WI38 (cell line): ENCODE measurements around the gene LAMB4.

ENCODE experiments used
- H3K4me3 ChIP-seq: 2 replicates; pipeline ENCODE4 v1.5.1; 2011; ENCODE audit warnings: low read depth, mild to moderate bottlenecking, control low read depth, low read length
- CTCF ChIP-seq: IDR thresholded peaks from 2 replicates; pipeline ENCODE4 v1.5.1; 2012; ENCODE audit warnings: low read depth, mild to moderate bottlenecking, control low read depth, low read length

The LAMB4 gene

GRCh38 chr7:108028111-108028510, 102.0 kb downstream of the LAMB4 start:
- no peak for TF ChIP-seq CTCF
- no peak overlapping the region for H3K4me3 ChIP-seq

DNA sequence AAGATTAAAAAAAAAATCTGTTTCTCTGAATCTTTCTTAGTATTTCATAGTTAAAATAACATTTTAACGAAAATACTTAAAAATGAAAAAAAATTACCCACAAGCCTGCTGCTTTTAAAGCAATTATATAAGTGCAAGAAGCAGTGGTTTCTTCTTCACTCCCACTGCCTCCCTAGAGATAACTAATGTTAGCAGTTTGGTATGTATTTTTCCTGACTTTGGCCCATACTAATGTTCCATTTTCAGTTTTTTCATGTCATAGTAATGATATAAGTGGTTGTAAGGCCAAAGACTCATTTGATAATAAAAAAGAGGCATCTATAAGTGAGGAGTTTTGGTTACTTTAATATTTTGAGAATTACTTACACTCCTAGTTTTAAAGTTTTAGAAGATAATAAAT, 102.9 kb downstream of the LAMB4 start:
- H3K4me3 ChIP-seq: no peak overlapping the region
- TF ChIP-seq CTCF: no peak

DNA sequence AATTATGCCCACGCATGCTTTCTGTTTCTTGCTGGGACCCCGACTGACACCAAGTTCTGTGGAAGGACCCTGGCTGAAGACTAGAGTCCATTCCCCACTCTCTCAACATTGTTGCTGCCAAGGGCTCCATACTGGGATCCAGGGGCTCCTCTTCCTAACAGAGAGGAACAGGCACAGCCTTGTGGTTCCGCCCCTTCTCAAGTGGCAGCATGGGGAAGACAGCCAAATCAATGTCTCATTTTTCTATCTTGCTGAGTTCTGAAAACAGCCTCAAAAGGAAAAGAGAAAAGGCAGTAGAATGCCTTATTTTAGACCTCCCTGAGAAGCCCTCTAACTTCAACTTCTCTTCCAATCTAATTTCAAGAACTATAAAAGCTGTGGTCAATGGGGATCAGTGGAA, 103.5 kb downstream of the LAMB4 start:
- TF ChIP-seq CTCF: no peak
- H3K4me3 ChIP-seq: no peak overlapping the region

DNA sequence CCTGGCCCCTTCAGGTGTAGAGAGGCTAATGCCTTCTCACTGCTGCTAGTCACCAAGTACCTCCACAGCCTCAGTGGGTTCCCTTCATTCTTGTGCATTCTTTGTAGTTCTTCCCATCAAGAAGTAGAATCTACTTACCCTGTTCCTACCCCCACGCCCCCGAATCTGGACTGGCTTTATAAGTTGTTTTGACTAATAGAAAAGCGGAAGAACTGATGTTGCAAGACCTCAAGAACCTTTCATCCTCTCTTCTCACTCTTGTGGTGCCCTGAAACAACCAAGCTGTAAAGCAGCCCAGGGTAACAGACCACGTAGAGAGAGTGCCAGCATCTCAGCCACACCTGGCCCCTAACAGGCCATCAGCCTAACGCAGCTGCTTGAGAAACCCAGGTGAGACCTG, 104.0 kb downstream of the LAMB4 start:
- TF ChIP-seq CTCF: no peak
- no peak overlapping the region for H3K4me3 ChIP-seq

GRCh38 chr7:108024538-108024937, 105.6 kb downstream of the LAMB4 start:
- TF ChIP-seq CTCF: no peak
- no peak overlapping the region for H3K4me3 ChIP-seq

DNA sequence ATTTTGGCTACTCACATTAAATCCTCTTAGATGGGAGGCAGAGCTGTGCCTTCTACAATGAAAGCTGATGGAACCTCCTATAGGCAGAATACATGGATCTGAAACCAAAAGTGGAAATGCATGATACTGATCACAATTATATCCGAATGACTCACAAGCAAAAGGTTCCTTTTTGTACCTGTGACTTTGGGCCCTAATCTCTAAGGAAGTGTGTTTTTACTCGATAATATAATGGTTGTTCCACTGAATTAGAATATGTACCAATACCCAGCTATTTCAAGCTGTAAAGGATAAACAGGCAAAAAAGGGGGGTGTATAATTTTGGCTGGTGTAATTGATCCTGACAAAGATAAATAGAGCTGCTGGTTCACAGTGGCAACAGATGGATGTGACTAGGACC, 109.6 kb downstream of the LAMB4 start:
- H3K4me3 ChIP-seq: no peak overlapping the region
- TF ChIP-seq CTCF: no peak

- TF ChIP-seq CTCF: no peak
Observed at GRCh38 chr7:108018668-108019067, 111.5 kb downstream of the LAMB4 start.

GRCh38 chr7:108017776-108018151, 112.4 kb downstream of the LAMB4 start:
- TF ChIP-seq CTCF: no peak
- H3K4me3 ChIP-seq: no peak overlapping the region

More at GRCh38 chr7:108018668-108019067, 111.5 kb downstream of the LAMB4 start:
- H3K4me3 ChIP-seq: no peak overlapping the region
